HG03439 (cell line): ENCODE results near the gene USP20.
A peak's percentile ranks its signal among the peaks of the same experiment; 100 is the strongest.

Experiments used
- ATAC-seq: cut with Tn5 transposase; IDR thresholded peaks from one replicate; pipeline ENCODE4 v1.9.1; 2021; ENCODE audit warnings: mild to moderate bottlenecking, moderate library complexity; ENCODE audit not compliant: unreplicated experiment

Gene USP20

GRCh38 chr9:129871046-129871445 is 35.8 kb downstream of the USP20 start:
- no peak for ATAC-seq

DNA sequence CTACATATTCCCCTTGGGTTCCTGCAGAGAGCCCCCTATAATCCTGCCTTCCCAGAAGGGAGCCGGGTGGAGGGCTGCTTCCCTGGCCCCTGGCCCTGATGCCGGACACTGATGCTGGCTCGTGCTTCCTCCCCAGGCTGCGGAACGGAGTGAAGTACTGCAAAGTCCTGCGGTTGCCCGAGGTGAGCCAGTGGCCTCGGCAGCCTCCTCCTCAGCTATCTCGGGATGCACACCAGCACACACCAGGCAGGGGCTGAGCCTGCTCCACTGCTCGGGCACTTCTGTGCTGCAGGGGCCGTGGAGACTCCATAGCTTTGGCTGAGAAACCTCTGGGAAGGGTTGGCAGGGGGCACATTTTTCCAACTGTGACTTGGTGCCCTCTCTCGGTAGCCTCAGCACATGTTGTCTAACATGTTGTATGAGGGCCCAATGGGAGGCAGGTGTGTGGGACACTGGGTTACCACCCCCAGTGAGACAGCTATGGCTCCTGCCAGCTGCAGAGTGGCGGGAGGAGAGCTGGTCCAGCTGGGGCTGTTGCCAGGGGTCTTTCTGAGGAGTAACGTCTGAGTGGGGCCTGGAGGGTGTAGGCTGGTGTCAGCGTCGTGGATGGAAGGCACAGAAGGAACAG is 38.4 kb downstream of the USP20 start:
- ATAC-seq: no peak

- ATAC-seq: no peak
Observed at GRCh38 chr9:129874261-129875101, 39.2 kb downstream of the USP20 start.

DNA sequence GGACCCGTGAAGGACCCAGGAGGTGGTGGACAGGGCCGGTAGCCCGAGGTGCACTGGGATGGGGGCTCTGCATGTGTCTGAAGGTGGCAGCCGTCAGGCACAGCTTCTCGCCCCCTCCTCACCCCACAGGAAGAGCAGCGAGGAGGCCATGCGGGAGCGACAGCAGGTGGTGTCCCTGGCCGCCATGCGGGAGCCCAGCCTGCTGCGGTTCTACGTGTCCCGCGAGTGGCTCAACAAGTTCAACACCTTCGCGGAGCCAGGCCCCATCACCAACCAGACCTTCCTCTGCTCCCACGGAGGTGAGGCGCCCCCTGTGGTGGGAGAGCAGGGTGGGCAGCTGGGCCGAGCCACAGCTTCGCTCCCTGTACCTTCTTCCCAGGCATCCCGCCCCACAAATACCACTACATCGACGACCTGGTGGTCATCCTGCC is 39.9 kb downstream of the USP20 start:
- no peak for ATAC-seq

- ATAC-seq: no peak
Observed at GRCh38 chr9:129875687-129876395, 40.6 kb downstream of the USP20 start.

DNA sequence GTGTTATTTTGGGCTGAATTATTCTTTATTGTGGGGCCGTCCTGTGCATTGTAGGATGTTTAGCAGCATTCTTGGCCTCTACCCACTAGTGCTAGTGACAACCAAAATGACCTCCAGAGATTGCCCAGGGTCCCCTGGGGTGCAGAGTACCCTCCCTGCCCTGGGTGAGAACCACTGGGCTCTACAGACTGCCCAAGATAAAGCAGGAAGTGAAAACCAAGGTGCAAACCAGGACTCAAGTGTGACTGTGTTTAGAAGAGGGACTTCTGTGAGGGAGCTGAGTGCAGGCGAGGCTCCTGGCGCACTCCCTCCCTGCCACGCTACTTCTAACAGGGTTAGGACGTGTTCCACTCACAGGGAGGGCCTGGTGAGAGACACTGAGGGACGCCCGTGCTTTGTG is 41.6 kb downstream of the USP20 start:
- no peak for ATAC-seq

GRCh38 chr9:129878291-129878690 is 43.0 kb downstream of the USP20 start:
- no peak for ATAC-seq

DNA sequence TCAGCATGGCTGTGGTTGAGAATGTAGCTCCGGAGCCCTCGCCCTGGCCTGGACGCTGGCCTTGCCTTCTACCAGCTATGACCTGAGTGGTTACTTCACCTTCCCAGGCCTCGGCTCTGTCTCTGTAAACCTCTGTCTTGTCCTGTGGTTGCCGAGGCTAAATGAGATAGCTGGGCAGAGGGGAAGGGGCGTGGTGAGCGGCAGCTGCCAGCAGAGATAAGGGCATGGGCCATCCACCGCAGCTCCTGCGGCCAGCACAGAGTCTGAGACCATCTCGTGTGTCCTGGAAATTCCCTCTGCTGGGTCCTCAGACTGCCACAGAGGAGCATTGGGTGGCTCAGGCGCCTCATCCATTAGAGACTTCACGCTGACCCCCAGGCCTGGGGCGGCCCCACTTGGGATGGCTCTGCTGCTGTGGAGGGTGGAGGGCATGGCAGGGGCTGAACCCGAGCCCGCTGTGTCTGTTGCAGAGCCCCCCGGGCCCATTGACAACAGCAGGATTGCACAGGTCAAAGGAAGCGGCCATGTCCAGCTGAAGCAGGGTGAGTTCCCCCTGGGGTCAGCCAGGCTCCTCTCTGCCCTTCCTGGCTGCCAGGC is 43.9 kb downstream of the USP20 start:
- no peak for ATAC-seq

DNA sequence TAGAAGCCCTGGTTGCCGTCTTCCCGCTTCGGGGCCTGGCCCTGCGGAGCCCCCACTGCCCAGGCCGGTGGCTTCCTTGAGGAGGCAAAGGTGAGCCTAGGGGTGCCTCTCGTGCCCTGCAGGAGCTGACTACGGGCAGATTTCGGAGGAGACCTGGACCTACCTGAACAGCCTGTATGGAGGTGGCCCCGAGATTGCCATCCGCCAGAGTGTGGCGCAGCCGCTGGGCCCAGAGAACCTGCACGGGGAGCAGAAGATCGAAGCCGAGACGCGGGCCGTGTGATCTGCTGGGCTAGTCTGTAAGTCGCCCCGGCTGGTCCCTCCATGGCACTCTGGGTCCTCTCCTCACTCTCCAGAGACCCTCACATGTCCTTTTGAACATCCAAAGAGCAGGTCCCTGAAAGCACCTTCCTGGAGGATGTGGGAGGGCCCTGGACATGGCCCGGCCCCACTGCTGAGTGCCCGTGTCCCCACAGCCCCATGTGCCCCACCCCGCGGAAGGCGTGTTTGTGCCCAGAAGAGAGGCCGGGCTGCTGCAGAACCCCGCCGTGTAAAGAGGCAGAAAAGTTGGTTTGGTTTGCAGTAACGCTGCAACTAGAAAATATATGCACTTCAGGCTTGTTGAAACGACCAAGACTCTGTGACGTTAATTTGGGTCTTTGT is 44.9 kb downstream of the USP20 start:
- ATAC-seq: no peak

- no peak for ATAC-seq
Observed at GRCh38 chr9:129880654-129881546, 45.6 kb downstream of the USP20 start.

- ATAC-seq: no peak
Observed at GRCh38 chr9:129881547-129882324, 46.5 kb downstream of the USP20 start.

DNA sequence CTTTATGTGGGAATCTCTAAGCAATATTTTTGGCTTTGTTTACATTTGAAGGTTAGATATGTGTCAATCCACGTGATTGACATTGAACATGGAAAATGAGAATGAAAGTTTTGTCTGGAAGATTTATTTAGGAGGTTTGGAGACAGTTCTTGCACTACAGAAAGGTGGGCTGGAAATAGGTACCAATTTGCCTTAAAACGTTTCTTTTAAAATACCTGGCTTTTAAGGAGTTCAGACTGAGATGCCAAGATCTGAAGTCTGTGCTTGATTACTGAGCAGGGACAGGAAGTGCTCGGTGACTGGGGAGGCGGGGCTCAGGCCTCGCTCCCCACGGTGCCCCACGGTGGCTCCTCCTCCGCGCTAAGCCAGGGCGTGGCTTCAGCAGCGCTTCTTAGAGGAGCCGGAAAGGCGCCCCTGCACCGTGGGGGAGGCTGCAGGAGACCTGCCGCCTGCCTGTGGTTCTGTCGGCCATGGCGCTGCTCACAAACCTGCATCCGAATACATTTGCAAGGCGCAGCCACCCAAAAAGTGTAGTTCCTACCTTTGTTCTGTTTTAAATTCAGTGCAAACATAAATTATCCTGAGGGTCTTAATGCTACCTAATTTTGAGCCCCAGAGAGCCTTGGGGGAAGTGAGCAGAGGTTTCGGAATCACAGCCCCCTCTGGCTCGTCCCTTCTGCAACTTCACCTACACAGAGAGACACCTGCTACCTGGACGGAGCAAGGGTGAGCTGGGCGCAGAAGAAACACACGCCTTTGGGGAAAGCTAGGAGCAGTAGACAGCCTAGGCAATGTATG is 49.2 kb downstream of the USP20 start:
- ATAC-seq: peak; percentile 37

DNA sequence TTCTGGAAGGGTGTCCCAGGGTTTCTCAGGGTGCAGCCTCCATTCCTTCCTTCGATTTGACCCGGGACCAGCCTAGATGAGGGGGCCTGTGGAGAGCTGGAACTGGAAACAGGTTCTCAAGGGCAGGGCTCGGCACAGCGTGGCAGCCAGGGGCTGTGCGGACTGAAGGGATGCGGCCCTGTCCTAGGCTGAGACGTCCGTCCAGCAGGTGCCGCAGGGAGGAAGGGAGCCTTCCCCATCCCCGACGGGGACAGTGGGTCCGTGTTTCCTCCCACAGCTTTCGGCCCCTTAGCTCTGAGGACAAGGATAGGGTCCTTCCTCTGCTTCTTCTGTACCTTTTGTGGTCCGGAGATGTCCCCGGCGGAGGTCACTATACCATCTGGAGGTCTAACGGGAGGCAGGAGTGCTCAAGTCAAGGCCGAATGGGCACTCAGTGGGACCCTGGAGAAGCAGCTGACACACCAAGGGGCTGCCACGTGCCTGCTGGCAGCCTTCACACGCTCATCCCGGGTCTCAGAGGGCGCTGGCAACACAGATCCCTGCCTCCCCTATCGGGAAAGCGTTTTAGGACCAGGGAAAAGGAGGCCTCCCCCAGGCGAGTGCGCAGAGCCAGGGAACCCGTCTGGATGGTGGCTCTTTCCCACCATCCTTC is 49.9 kb downstream of the USP20 start:
- ATAC-seq: no peak

- no peak for ATAC-seq
Observed at GRCh38 chr9:129885670-129886106, 50.4 kb downstream of the USP20 start.

DNA sequence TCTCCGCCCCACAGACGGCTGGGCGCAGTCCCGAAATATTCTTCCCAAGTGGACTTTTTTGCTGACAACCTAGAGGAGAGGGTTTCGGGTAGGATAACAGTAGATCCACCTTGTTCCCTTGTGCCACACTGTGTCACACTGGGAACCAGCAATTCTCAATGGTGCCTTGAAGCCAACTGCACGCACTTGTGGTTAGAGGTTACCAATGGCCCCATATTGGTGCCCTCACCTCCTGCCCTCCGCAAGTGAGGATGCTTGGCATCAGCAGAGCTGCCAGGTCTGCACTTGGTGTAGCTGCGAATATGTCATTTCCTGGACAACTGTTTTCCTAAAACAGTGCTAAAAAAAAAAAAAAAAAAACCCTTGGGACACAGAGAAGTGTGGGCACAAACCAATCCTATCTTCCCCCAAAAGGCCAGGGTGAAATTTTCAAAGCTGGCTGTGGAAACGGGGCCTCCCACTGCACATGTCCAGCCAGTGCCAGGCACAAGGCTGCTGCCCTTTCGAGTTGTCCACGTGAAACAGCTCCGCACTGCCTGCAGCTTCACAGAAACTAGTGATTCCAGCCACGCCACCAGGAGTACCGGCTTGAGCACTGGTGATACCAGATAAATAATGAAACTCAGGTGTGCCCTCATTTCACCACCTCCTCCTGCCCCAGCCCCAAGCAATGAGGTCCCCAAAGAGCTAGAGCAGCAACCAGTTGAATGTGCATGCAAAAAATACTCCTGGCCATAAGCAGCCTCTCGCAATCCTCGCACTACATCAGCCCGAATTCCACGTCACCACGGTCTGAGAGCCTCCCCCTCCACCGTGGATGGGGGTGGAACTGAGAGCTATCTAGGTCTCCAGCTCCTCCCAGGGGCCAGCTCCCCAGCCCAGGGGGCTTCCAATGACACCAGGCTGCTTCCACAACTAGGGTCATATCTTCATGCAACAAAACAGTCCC is 51.2 kb downstream of the USP20 start:
- ATAC-seq: no peak
